ENCODE results near the gene SPTBN1.

The SPTBN1 gene

DNA sequence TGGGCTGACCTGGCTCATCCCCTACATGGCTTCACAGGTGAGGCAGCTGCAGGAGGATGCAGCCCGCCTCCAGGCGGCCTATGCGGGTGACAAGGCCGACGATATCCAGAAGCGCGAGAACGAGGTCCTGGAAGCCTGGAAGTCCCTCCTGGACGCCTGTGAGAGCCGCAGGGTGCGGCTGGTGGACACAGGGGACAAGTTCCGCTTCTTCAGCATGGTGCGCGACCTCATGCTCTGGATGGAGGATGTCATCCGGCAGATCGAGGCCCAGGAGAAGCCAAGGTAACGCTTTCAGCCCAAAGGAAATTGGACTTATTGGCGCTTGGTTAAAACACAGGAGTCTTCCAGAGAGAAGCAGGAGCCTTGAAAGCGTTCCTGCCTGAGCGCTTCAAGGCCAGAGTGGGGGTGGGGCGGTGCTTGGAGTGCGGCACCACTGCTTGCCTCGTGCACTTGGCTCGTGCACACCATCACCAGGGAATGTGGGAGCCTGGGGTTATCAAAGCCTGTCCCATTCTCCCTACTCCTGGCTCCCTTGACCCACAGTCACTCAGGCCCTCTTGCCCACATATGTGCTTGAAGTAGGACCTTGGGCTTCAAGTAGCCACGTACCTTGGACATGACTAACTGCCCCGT, 197.6 kb downstream of the SPTBN1 start:
- no peak for DNase-seq (ENCODE audit: low spot score)

DNA sequence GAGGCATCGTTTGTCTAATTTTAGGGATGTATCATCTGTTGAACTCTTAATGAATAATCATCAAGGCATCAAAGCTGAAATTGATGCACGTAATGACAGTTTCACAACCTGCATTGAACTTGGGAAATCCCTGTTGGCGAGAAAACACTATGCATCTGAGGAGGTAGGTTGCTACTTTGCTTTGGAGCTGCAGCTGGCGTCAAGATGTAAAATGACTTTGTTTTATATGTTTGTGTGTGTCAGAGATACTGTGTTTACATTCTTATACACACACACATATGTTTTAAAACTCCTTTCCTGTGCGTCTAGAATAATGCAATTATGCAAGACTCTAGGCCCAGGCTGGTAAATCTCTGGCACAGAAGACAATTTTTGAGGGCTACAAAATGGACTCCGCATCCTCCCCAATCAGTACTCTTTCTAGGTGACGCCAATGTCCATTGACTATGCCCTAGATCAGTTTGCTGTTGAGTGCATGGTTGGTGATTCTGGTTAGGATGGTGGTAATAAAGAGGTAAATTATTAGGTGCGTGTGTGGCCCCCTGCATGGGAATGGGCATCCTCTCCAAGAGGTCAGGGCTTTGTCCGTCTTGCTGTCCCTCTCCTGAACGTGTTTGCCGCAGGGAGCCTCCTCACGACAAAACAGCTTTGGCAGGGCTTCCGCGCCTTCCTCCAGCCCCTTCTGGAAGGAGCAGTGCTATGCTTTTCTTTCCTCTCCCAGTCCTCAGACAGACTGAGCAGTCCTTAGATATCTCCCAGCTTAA, 199.1 kb downstream of the SPTBN1 start:
- no peak for DNase-seq (ENCODE audit: low spot score)

DNA sequence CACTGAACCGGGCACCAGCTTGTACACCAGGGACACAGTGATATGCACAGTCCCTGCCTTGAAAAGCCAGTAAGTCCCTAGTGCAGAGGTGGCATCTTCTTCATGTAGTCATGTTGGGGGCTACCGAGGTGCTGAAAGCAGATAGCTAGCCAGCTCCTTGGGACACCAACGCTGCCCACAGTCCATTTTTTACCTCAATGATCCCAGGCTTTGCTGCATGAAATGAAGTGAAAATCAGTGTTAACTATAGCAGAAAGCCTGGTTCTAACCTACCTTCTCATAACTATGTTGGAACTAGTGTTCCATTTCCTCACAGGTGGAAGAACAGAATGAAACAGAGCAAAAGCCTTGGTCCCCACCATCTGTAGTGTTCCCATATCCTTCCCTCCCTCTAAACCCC, 200.7 kb downstream of the SPTBN1 start:
- no peak for DNase-seq (ENCODE audit: low spot score)

DNA sequence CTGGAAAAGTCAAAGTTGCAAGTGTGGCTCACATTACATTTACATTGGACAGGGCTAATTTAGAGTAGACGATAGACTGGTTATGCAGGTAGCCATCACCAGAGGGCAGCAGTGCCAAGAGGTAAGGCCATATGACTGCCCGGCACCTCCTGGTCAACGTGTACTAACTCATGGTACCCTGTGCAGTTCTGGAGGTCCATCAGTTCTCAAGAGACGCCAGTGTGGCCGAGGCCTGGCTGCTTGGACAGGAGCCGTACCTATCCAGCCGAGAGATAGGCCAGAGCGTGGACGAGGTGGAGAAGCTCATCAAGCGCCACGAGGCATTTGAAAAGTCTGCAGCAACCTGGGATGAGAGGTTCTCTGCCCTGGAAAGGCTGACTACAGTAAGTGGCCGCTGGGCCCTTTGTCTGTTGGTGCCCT, 201.5 kb downstream of the SPTBN1 start:
- no peak for DNase-seq (ENCODE audit: low spot score)

DNA sequence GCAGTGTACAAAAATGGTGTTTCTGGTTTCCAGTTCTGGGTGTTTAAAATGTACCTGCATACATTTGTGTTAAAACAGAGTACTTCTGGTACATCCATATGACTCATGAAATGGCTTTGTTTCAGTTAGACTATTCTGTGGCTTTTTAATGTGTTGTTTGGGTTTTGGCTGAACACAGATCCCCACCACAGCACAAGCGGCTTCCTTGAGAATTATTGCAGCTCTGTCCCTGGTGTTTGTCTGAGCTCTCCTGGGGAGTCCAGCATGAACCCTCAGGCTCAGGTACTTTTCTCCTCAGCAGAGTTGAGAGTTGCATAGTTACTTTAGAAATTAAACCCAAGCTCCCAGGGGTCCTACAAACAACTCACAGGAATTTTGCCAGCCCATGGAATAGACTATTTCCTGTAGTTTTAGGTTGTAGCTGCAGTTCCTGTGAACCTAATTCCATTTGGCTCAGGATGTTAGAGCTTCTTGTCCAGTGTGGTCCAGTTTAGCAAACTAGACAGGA, 202.5 kb downstream of the SPTBN1 start:
- DNase-seq (ENCODE audit: low spot score) = no peak

DNA sequence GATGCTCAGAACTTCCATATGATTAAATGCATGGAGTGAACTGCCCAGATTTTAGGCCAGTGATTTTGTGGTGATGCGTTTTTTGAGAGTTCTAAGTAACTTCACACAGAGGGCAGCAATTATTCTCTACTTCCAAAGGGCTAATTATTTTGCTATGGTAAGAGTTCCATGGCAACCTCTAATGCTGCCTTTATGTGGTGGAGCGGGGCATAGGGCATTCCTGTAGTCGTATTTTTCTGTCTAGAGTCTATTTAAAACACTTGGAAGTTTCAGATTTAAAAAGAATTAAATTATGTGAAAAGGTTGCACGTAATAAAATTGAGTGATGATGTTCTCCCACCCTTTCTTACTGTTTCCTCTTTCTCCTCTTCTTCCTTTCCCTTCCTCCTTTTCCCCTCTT, 203.4 kb downstream of the SPTBN1 start:
- no peak for DNase-seq (ENCODE audit: low spot score)

DNA sequence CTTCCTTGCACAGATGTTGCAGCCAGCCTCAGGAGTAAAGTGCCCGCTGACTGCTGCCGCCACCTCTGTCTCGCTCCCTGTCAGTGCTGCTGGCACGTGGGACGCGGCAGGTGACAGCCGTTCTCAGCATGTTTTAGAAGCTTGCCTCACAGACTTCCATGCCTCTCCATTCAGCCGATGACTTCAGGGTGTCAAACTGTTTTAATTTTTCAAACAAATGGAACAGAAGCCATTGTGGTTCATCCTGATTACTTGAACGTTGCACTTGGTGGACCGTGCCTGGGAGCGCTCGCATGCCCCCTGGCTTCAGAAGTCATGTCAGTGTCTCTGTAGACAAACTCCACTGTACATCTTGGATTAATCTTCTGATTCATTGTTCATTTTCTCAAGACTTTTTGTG, 204.6 kb downstream of the SPTBN1 start:
- DNase-seq (ENCODE audit: low spot score) = no peak

DNA sequence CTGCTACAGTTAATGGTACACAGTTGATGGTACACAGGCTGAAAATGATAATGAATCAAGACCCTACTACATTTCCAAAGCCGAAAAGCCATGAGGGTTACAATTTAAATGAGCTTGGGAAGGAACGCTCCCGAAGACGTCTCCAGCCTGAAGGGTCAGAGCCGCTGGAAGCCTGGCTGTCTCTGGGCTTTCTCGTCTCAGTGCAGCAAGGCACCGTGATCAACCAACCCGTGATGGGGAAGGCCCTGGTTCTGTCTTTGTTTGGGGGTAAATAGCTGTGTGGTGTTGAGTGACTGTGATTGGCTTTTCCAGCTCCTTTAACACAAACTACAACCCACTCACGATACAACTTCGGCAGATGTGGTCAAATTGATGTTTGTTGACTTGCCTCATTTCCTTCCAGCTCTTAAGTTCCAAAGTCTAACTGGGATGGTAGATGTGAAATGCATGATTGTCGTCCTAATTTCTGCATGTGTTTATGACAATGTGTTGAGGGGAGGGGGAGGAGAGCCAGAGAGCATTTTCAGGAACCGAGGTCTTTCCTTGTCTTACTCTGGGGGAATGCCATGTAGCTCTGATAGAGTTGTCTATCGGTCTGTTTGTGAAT, 207.4 kb downstream of the SPTBN1 start:
- DNase-seq (ENCODE audit: low spot score) = no peak

- no peak for DNase-seq (ENCODE audit: low spot score)
Measured at GRCh38 chr2:54664238-54664786, 208.2 kb downstream of the SPTBN1 start.

DNA sequence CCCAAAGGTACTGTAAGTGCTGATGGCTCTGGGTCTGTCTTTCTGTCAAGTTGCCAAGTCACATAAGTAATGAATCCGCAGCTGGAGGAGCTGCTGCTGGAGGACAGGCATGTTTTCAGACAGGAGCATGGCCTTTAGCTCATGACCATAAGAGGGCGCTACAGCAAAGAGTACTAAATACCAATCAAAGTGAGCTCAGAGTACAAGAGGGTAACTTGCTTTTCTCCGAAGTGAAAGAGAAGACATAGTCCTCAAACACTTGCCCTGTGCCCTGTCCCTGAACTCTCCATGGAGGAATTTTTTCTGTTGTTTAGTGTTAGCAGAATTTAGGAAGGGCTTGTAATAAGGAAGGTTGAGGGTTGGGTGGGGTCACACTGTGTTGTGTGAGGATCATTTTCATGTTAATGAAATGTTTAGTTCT, 209.3 kb downstream of the SPTBN1 start:
- DNase-seq (ENCODE audit: low spot score) = peak; percentile 36

DNA sequence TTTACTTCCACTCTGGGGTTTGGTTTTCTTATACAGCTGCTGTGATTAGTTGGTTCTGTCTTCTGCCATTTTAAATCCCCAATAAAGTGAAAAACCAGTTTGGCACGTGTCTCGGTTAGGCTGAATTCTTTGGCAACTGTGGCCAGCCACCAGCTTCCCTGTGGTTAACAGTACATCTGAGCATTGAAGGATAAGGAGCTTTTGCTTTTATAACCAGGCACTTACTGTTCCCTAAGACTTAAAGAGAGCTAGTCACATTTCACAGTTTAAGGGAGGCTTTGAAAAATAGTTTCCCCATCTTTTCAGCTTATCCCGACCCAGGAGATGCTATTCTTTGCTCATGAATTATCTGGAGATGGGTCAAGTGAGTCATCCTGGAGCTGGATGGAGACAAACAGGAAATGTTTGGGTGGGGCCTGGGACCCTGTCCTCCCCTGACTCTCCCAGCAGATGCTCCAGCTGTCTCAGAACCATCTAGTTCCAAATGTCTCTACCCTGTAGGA, 210.1 kb downstream of the SPTBN1 start:
- no peak for DNase-seq (ENCODE audit: low spot score)

GRCh38 chr2:54666634-54667265, 210.6 kb downstream of the SPTBN1 start:
- no peak for DNase-seq (ENCODE audit: low spot score)

GRCh38 chr2:54667266-54667639, 211.1 kb downstream of the SPTBN1 start:
- no peak for DNase-seq (ENCODE audit: low spot score)

DNA sequence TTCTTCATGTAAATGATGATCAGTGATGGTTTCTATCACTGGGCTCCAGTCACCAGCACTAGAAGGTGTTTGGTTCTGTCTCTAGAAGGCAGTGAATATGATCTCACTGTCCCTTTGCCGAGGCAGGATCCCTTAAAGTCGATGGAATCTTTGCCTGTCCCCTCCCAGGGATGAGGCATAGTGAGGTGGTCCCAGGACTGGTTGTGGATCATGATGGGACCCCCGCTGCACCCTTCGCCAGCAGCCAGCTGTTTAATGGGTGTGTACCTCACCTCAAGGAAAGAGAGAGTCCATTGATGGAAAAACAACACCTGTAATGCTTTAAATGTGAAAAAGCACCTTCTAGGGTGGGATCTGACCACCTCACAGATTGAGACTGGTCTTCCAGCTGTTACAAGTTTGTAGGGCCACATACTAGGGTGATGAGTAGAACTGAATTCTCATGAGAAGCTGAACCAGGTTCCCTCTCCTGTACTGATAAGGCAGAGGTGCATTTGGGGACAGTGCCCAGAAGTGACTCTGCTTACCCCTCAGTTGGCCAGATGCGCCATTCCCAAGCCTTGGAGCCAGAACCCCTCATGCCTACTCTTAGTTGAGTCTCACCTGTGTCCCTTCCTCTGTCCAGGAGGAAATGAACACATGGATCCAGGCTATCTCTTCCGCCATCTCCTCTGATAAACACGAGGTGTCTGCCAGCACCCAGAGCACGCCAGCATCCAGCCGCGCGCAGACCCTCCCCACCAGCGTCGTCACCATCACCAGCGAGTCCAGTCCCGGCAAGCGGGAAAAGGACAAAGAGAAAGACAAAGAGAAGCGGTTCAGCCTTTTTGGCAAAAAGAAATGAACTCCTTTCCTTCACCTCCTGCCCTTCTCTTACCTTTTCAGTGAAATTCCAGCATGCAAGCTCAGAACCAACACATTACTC, 211.9 kb downstream of the SPTBN1 start:
- DNase-seq (ENCODE audit: low spot score) = no peak

DNA sequence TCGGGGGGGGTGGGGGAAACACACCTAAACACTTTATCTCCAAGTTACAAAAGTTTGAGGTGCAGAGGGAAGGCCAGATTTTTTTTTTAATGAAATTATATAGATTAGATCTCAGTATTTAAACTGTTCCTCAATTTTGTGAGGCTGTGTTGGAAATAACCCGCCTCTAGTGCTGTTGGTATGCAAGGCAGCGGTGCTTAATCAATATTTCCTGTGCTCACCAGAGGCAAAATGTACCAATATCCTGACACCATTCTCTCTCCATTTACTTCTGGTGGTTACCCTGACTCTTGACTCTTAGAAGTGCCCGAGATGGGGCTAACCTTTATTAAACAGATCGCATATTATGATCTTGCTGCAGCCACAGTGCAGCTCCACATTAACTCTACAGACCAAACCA, 212.6 kb downstream of the SPTBN1 start:
- no peak for DNase-seq (ENCODE audit: low spot score)

DNA sequence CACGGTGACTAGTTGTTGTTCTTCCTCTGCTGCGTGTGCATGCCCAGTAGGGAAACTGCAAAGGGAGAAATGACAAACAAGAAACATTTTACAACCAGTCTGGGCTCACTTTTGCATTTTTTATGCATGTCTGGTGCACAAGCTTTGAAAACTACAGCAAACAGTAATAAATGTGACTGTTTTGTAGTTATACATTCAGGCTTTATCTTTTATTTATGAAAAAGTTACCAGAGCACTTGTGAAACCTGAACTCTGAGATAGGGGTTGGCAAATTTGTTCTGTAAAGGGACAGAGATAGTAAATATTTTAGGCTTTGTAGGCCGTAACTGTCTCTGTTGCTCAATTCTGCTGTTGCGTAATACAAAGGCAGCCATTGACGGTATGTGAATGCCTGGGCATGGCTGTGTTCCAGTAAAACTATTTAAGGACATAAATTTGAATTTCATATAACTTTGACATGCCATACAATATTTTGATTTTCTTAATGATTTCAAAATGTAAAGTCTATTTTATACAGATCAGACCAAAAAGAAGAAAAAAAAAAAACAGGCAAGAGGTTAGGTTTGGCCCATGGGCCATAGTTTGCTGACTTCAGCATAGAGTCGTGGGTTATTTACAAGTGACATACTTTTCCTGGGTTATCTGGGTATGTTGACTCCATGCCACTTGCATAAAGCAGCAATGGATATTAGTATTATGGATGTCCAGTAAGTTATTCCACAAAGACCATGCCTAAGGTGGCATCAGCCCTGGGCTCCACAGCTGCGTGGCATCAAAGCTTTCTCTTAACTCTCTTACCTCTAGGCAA, 213.8 kb downstream of the SPTBN1 start:
- DNase-seq (ENCODE audit: low spot score) = no peak

- no peak for DNase-seq (ENCODE audit: low spot score)
Measured at GRCh38 chr2:54670485-54671009, 214.4 kb downstream of the SPTBN1 start.

GRCh38 chr2:54671010-54671409, 214.9 kb downstream of the SPTBN1 start:
- DNase-seq (ENCODE audit: low spot score) = no peak

- no peak for DNase-seq (ENCODE audit: low spot score)
Measured at GRCh38 chr2:54671875-54672589, 215.9 kb downstream of the SPTBN1 start.
